ENCODE data around the gene PTRHD1.
"Not testable (repeated sequence)": the region's sequence is repeated elsewhere in the genome, so short reads cannot be mapped to it uniquely, and the experiment has no call there.

PTRHD1 gene

GRCh38 chr2:24809316-24810007 lies 16.3 kb upstream of the PTRHD1 start:
- DNase-seq (ENCODE audit: low read depth): no peak

GRCh38 chr2:24806661-24807036 lies 13.5 kb upstream of the PTRHD1 start:
- DNase-seq (ENCODE audit: low read depth): no peak

GRCh38 chr2:24805811-24806660 lies 12.8 kb upstream of the PTRHD1 start:
- DNase-seq (ENCODE audit: low read depth): not testable (repeated sequence)

GRCh38 chr2:24800487-24800886 lies 7.3 kb upstream of the PTRHD1 start:
- not testable (repeated sequence) for DNase-seq (ENCODE audit: low read depth)

- DNase-seq (ENCODE audit: low read depth): no peak
Measured at GRCh38 chr2:24797644-24798043, 4.5 kb upstream of the PTRHD1 start.

- no peak for DNase-seq (ENCODE audit: low read depth)
Measured at GRCh38 chr2:24793761-24794435, 707 bp upstream of the PTRHD1 start.

- no peak for DNase-seq (ENCODE audit: low read depth)
Measured at GRCh38 chr2:24792542-24792873, 683 bp downstream of the PTRHD1 start.

DNA sequence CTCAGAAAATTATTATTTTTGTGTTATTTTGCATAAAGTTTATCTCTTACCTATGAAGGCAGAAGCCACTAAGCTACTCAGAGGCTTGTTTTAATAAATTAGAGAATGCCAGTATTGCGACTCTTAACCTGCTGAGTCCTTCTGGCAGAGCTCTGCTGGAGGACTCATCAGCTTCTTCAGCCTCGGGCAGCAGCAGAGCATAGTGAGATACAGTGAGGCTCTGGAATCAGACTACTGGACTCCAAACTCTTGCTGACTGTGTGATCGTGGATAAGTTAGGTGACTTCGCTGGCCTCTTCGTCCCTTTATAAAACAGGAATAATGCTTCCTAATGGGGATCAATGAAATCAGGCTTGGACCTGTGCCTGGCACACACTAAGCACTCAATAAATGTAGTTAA lies 1.7 kb downstream of the PTRHD1 start:
- no peak for DNase-seq (ENCODE audit: low read depth)

DNA sequence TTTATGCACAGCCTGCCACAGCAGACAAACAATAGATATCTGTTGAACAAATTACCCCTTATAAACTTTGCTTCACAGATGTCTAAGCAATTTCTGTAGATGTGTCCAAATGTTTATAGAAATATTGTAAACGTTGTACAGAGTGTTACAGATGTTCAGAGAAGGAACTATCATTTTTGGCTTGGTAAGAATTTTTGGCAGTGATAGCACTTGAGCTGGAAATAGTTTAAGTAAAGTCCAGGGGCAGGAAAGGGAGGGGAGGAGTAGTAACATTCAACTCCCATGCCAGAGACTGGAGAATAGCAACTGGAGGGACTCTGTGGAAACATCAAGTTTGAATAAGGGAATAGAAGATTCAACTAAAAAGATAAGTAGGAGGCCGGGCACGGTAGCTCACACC lies 4.4 kb downstream of the PTRHD1 start:
- DNase-seq (ENCODE audit: low read depth): no peak

GRCh38 chr2:24787532-24787931 lies 5.7 kb downstream of the PTRHD1 start:
- no peak for DNase-seq (ENCODE audit: low read depth)

- DNase-seq (ENCODE audit: low read depth): no peak
Measured at GRCh38 chr2:24785671-24786321, 7.4 kb downstream of the PTRHD1 start.

DNA sequence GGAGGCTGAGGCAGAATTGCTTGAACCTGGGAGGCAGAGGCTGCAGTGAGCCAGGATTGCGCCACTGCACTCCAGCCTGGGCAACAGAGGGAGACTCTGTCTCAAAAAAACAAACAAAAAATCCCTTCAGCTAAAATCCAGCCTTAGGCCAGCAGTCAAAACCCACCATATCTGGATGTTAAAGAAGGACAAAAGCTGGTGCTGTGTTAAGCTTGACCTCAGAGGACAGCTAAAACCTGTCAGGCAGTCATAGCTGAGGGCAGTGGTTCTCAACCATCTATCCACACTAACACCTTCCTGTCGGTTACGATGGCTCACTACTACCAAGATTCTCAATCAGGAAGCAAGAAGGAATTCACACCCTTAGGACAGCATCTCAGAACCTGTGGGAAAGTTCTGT lies 9.6 kb downstream of the PTRHD1 start:
- DNase-seq (ENCODE audit: low read depth): no peak

- DNase-seq (ENCODE audit: low read depth): no peak
Measured at GRCh38 chr2:24779116-24779515, 14.1 kb downstream of the PTRHD1 start.

DNA sequence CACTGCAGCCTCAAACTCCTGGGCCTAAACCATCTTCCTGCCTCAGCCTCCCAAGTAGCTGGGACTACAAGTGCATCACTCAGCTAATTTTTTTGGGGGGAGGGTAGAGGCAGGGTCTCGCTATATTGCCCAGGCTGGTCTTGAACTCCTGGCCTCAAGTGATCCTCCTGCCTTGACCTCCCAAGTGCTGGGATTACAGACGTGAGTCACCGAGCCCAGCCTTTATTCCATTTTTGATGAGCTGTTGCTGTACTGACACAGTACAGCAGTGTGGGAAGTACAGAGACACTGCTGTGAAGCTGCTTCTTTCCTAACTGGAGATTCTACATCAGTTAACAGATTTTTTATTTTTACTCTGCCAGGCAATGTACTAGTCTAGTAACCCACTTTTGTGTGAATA lies 18.8 kb downstream of the PTRHD1 start:
- no peak for DNase-seq (ENCODE audit: low read depth)

- DNase-seq (ENCODE audit: low read depth): no peak
Measured at GRCh38 chr2:24771764-24772586, 21.2 kb downstream of the PTRHD1 start.

GRCh38 chr2:24771061-24771460 lies 22.1 kb downstream of the PTRHD1 start:
- DNase-seq (ENCODE audit: low read depth): no peak

DNA sequence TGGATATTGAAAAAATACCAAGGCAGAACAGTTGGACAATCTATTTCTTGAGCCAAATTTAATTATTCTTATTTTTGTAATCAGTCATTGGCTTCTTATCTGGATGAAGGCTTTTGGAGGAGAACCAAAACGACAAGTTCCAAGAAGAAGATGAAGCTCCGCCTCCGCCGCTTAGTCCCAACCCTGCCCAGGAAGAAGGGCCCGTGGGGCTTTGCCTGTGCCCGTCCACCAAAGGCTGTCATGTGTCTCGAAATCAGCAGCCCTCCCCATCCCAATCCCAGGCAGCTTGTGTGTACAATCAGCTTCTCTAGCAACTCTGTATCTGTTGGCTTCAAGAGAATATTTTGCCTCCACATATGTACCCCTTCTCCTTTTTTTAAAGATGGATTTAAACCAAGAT lies 24.6 kb downstream of the PTRHD1 start:
- no peak for DNase-seq (ENCODE audit: low read depth)

- DNase-seq (ENCODE audit: low read depth): no peak
Measured at GRCh38 chr2:24768013-24768412, 25.2 kb downstream of the PTRHD1 start.

DNA sequence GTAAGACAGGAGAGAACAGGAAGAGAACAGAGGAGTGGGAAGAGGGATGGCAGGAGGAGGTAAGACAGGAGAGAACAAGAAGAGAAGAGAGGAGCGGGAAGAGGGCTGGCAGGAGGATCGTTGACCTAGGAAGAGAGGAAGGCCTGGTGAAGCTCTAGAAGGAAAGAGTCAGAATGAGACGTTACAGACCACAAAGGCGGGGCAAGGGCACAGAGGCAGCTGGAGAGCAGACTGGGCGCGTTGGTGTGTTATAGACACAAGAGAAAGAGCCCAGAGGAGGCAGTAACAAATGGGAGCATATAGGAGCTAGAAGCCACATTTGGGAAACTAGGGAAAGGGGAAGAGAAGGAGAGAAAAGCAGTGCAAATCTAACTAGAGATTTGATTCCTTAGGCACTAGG lies 26.6 kb downstream of the PTRHD1 start:
- no peak for DNase-seq (ENCODE audit: low read depth)

- no peak for DNase-seq (ENCODE audit: low read depth)
Measured at GRCh38 chr2:24763843-24764242, 29.3 kb downstream of the PTRHD1 start.

- no peak for DNase-seq (ENCODE audit: low read depth)
Measured at GRCh38 chr2:24762518-24762917, 30.7 kb downstream of the PTRHD1 start.

DNA sequence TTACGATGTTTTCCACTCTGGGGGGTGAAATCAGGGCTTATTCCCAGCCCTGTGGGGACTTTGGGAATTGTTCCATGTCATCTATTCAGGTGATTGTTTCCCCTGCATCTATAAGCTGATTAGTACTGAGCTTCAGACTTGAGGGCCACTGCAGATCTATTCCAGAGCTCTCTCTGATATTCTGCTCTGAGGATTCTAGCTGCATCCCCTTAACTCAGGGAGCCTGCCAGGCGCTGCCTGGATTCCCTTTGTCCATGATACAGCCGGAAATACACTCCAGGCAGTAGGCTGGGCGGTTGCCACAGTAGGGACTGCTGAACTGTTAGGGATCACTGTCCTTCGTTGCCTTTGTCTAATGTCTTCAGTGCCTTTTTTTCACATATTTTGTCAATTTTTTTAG lies 31.3 kb downstream of the PTRHD1 start:
- no peak for DNase-seq (ENCODE audit: low read depth)

Measured in activated T-helper 9 cell treated with anti-CD3 and anti-CD28 coated beads, Interleukin-2, amount 50 U/mL, for 16 hours (primary cell).